Measurements from ENCODE around the gene RIMS4. TPM values are rescaled to one million over a fixed set of nuclear protein-coding genes. Genes with fewer than 3 reads are reported as not detected.
"Not testable (repeated sequence)": the region's sequence is repeated elsewhere in the genome, so short reads cannot be mapped to it uniquely, and the experiment has no call there.

Gene RIMS4
- total RNA-seq, 1 experiment from 2014 or later = 3.2 TPM

DNA sequence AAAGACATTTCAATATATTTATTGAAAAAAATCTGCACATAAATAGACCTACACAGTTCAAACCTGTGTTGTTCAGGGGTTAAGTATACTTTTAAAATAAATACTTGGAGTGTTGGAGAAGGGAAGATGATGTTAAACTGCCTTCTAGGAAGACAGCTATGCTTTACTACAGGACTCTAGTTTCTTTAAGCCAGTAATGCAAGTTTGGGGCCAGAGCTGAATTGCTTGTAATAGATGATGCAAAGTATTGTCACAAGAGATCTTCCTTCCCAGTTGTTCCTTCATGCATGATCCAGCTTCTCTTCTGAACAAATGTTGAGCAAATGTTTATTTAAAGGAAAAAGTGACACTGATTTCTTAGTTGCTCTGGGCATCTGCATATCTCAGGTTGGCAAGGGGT is 20.2 kb upstream of the RIMS4 start:
- DNase-seq (ENCODE audit: low spot score) = no peak

DNA sequence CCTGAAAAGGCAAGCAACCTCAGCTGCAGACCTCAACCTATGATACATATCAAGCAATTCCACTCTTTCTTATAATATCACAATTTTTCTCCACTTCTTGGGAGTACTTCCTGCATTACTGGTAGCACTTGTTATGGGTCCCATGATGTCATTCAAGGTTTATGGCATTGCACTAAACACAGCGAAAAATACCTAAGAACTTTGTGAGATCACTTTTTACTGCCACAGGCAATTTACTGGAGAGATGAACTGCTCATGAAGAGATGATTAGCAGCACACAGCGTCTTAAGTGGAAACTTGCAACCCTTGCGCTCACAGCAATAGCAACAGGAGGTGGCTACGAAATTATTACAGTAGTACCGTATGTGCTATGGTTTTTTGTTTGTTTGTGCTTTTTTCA is 19.3 kb upstream of the RIMS4 start:
- no peak for DNase-seq (ENCODE audit: low spot score)

DNA sequence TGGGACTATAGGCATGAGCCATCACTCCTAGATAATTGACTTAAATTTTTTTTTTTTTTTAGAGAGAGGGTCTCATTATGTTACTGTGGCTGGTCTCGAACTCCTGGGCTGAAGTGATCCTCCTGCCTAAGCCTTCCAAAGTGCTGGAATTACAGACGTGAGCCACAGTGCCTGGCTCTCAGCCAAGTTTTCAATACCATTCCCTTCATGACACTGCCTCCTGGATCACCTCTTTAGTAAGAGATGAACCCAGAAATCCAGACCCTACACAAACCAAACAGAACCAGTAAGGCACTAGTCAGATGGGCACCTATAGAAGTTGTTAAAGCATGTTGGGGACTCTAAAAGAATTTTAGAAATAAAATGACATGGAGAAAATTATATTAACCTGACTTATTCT is 18.3 kb upstream of the RIMS4 start:
- DNase-seq (ENCODE audit: low spot score) = no peak

DNA sequence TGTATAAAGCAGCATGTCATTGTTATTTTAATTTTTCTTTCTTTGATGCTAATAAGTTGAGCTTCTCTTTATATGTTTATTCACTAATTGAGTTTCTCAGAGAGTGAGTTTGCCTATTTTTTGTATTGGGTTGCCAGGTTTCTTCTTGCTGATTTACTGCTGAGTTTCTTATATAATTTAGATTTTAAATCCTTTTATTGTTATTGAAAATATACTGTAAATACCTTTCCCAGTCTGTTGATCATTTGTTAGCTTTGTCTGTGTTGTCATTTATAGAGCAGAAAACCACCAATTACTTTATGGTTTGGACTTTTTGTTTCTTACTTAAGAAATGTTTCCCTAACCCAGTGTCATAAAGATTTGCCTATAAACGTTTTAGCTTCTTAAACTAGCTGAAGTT is 17.1 kb upstream of the RIMS4 start:
- no peak for DNase-seq (ENCODE audit: low spot score)

DNA sequence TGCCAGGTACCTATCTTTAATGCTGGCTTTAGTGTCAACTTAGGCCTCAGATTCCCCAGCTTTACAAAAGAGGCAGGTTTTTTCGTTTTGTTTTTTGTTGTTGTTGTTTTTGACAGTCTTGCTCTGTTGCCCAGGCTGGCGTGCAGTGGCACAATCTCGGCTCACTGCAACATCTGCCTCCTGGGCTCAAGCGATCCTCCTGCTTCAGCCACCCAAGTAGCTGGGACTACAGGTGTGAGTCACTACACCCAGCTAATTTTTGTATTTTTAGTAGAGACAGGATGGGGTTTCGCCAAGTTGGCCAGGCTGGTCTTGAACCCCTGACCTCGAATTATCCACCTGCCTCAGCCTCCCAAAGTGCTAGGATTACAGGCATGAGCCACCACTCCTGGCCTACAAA is 11.2 kb upstream of the RIMS4 start:
- DNase-seq (ENCODE audit: low spot score) = not testable (repeated sequence)

DNA sequence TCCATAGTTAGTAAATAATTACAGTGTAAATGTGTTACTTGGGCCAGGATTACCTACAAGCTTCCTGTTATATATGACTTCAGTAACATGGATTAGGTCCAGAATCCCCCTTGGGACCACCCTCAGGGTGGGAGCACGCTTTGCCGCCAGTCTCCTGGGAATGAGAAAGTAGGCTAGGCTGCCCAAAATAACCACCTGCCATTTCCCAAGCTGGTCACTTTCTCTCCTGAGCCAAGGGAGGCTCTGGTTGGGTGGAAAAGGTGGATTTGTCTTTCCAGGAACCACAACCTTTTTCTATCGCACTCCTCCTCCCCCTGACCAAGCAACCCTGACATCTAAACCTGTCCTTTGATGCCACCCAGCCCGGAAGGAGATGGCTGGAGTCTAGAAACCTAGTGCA is 9.6 kb upstream of the RIMS4 start:
- DNase-seq (ENCODE audit: low spot score) = no peak

DNA sequence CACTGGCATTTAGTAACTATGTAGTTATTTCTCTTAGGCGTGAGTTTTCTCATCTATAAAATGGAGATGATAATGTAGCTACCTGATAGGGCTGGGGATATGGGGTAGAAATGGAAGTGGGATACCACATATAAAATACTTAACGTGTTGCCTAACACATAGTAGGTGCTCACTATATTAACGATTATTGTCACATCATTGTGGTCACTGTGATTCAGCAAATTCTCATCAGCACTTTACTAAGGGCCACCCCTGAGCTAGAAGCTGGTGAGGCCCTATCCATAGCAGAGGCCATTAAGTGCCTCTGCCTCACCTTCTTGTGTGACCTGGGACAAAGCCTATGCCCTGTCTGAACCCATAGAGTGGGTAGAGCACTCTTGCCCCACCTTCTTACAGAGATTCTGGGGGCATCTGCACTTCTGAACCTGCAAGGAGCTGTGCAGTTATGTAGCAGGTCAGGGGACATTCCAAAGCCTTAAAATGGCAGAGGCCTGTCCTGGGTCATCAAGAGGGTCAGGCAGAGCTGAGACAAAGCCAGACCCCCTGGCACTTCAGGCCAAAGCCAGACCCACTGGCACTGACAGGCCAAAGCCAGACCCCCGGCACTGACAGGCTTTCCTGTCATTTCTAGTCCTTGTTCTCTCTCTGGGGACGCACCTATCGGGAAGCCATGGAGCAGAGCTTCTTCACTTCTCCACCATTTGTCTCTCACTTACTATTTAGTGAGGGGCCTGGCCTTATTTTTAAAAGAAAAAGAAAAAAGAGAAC is 7.0 kb upstream of the RIMS4 start:
- no peak for DNase-seq (ENCODE audit: low spot score)

DNA sequence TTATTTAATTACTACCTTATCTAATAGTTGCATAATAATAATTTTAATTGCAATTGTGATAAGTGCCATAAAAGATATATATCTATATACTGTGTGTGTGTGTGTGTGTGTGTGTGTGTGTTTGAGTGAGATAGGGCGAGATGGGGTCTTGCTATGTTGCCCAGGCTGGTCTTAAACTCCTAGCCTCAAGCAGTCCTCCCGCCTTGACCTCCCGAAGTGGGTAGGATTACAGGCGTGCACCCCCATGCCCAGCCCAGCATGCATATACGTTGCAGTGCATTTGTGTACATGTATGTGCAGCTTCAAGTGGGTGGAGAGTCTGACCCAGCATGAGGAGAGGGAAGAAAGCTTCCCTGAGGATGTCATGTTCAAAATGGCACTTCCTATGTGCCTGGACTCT is 4.6 kb upstream of the RIMS4 start:
- no peak for DNase-seq (ENCODE audit: low spot score)

DNA sequence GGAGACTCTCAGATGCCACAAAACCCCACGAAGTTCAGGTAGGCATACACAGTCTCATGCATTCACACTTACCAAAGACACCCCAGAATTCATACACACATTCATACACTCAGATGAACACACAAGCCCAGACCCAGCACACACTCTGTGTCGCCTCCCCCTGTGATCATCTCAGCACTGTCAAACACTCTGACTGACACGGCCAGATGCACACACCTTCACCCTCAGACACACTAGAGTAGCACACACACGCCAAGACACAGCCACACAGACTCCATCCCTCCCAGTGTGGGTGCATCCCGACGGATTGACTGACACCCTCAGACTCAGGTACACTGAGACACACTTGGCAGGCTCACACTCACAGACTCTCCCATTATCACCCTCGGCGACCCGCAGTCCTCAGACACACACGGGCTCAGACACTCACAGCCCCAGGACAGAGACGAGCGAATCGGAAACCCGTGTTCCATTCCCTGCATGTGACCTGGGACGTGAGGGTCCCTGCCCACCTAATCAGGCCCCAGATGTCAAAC is 872 bp upstream of the RIMS4 start:
- no peak for DNase-seq (ENCODE audit: low spot score)

DNA sequence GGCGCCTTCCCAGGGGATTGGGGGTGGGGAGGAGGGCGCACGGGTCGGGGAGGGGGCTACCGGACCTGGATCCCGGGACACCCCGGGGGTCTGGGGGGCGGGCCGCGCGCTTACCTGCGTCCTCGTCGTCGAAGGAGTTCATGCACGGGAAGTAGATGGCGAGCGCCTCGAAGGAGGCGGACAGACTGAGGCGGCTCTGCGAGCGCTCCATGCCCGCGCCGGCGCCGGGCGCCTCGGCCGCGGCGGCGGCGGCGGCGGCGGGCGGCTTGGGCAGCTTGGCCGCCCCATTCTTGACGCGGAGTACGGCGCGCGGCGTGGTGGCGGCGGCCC is 320 bp downstream of the RIMS4 start:
- DNase-seq (ENCODE audit: low spot score) = no peak

DNA sequence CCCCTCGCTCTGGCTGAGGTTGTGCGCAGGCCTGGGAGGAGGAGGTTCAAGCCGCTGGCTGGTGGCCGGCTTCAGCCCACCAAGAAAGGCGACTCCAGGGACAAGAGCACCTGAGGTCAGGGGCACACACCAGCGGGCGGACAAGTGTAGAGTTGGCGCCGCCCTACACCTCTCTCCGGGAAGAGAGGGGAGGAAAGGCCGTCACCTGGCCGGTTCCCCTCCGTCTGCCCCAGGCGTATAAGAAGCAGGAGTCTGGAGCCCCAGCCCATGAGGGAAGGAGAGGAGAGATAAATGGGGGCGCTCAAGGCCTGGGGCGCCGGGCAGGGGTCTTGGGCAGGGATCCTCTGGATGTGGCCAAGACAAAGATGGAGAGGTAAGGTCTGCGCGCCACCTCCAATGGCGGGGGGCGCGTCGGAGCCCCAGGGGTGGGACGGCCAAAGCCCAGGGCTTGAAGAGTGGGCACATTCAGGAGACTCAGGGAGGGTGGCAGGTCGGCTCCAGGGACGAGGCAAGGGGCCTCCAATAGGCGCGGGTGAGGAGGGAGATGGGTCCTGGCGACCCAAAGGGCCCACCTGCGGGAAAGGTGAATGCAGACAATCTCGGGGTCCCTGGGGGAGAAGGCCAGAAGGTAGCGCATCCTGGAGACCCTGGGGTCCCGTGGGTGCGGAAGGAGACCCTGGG is 826 bp downstream of the RIMS4 start:
- DNase-seq (ENCODE audit: low spot score) = no peak

DNA sequence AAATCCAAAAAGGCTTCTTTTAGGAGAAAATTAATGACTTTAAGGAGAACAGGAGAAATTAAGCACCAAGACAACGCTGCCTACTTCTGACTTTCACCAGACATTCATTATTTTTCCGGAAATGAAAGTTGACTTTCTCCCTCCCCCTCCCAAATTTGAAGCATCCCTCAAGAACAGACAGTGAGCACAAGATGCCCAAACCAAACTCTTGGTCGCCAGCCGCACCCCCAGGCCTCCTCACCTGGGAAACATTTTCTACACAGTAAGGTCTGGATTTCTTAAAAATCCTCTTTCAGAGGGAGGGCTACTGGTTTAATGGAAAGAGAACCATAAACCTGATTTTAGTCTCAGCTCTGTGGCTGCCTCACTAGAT is 2.7 kb downstream of the RIMS4 start:
- no peak for DNase-seq (ENCODE audit: low spot score)

DNA sequence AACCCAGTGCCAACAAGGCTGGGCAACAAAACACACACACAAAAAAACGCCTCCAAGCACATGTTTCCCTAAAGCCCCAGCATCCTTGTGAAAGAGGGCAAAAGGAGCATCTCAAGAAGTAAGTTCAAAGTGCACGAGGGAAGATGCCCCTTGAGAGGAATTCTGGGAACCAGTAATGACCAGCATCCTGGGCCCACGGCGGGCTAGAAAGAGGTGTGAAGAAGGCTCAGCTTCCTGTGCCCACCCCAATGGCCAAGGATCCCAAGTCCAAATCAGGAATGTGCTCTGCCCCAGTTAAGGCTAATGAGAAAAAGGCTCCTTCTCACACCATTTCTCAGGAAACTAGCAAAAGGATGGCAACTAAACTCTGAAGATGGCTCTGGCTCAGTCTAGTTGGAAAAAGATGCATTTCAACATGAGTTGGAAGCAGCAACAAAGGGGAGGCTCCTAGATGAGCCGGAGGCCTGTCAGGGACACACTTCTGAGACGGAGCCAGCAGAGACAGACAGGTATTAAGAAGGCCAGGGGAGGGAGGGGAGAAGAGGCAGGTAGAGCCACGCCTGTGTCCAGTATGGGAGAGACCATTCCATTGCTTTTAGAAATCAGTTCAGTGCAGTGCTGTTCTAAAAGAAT is 3.2 kb downstream of the RIMS4 start:
- DNase-seq (ENCODE audit: low spot score) = no peak

DNA sequence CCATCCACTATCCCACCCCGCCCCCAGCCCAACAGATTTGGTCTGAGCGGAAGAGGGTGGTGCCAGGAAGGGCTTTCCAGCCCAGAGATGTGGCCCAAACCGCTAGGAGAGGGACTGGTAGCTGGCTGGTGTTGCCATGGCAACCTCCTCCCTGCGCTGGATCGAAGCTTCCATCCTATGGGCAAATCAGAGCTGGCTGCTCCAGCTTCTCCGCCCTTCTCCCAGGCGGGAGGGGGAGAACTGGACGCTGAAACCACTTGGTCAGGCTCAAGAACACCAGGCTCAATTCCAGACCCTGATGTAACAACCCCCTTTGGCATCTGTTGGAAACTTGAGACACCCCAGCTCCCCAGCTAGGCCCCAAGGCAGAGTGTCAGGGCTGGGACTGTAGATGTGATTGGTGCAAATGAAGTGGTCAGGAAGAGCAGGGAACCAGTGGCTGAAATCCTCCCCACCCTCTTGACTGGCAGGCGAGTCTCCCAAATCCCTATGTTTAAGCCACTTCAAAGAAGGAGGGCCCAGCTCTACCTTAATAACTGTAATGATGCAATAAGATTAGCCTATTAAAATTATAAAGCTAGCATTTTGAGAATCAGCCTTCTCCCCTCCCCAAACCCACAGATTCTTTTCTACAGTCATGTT is 4.2 kb downstream of the RIMS4 start:
- peak; percentile 93 for DNase-seq (ENCODE audit: low spot score)

DNA sequence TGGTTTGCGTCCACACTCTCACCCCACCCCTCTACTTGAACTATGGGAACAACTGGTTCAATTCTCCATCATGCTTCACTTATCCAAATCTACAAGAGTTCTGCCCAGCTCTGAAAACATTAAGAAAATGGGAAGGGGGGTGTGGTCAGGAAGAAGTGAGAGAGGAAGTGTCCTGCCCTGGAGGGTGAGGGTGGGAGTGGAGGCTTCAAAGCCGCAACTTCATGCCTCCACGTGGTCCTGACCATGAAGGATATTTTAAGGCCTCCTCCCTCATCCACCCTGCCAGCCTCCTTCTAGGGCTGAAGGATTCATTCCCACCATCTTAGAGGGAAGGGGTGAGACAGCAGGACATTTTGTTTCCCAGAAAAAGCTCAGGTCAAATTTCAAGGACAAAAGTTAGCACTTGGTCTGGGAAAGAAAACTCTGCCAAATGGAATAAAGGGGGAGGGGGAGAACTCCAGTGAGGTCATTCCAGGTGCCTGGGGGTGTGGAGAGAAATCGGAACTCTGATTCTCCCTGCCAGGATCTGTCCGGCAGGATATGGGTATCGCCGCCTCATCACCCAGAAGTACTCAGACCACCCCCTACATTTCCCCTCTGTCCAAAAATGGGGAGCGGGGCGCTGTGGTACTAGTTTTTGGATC is 4.9 kb downstream of the RIMS4 start:
- DNase-seq (ENCODE audit: low spot score) = no peak

DNA sequence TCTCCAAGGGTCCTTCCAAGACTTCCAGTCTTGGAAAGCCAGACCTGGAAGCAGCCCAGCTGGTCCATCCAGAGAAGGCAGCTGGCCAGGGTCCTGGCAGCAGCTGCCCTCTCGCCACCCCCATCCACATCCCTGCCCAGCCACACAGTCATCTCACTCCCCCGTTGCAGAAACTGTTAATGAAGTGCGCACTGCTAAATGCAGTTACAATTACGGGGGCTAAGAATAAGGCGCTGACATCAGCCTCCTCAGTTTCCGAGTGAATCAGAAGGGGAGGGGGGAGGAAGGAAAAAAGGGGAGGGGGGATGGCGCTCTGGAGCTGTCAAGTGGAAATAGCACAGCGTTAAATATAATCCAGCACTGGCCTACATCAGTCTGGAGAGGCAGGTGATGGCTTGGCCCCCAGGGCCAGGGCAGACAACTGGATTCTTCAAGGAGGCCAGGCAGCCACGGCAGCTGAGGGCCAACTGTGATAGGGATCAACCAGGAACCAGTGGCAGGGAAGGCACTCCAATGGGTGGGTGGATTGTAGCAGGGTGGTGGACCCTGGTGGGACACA is 6.9 kb downstream of the RIMS4 start:
- no peak for DNase-seq (ENCODE audit: low spot score)

DNA sequence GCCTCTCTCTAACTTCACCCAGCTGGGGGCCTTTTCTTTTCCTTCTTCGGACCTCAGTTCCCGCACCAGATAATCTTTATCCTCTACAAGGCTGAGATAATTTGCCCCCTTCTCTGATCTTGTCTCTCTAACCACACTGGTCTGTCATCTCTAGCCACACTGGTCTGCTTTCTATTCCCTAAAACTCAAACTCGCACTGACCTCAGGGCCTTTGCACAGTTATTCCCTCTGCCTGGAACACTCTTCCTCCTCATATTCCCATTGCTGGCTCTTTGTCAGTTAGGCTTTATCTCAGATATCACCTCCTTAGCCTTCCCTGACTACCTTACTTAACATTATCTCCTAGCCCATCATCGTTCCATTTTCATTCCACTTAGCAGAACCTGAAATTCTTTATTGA is 7.6 kb downstream of the RIMS4 start:
- no peak for DNase-seq (ENCODE audit: low spot score)

DNA sequence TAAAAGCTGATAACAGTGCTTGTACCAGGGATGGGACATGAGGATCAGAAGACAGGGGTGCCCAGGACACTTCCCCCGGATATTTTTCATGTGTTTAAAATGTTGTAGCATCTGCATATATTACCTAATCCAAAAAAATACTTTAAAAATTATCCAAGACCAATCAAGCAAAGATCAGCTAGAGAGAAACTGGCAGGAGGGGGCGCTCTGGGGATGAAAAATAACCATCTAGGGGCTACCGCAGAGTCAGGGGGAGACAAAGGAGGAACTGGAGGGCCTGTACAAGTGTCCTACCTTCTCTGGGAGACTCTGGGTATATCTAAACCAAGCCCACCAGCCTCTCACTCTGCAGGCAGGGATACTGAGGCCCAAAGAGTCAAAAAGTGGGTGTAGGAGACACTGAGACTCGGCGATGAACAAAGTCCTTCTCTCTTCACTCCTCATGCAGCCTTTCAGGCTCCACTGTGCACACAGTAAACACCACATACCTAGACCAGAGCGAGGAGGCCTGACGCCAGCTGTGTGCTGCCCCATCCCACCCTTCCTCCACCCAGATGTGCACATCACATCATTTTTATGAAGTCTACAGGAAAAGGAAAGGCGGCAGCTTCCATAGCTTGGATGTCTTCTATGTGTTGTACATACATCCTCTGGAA is 9.8 kb downstream of the RIMS4 start:
- no peak for DNase-seq (ENCODE audit: low spot score)

DNA sequence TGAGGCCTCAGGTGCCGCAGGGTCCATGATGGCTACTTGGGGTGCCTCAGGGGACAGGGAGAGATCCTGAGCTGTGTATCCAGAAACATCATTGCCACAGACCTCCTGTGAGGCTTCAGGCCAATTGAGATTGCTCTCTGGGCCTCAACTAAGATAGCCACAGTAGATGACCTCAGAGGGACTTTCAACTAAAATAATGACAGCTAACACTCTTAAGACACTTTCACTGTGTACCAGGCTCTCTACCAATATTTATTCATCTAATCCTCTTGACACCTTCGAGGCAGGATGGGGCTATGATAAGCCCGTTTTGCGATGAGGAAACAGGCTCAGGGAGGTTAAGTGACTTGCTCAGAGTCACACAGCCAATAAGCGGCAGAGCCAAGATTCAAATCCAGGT is 10.7 kb downstream of the RIMS4 start:
- DNase-seq (ENCODE audit: low spot score) = no peak

DNA sequence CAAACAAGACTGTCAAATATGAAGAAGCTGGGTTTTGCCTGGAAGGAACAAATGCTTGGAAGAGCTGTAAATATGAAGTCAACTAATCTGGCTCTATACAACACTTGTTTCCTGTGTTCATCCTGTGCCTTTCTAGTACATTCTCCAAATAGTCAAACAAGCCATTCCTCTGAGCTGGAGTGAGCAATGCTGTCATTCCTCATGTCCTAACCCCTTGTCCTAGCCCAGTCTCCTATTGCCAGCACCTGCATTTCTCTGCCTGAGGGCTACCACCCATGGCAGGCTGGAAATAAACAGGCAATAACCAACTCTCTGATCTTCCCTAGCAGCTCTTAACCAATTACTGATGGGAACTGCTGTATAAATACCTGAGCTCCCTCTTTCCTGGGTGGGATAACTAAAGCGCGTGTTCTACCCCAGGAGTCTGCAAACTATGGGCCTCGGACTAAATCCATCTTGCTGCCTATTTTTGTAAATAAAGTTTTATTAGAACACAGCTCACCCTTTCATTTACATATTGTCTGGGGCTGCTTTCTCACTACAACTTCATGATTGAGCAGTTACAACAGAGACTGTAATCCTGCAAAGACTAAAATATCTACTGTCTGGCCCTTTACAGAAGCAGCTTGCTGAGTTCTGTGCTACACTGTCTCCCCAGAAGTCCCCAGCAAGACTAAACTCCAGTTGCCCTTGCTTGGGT is 13.4 kb downstream of the RIMS4 start:
- no peak for DNase-seq (ENCODE audit: low spot score)

DNA sequence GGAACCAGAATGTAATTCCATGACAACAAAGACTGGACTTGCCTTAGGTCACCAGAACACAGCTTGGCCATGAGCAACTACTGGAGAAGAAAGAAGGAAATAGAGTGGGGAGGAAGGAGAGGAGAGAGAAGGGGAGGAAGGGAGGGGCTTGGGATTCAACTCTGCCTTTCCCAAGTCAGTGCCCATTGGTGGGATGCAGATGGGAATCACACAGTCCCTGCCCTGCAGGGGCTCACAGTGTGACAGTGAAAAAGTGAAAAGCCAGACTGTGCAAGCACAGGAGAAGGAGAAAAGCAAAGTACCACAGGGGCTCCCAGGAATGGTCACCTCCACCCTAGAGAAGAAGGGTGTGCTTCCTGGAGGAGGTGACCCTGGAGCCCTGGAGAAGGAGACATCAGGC is 14.0 kb downstream of the RIMS4 start:
- DNase-seq (ENCODE audit: low spot score) = no peak

All from H4 (cell line).